HL-60 (cell line): ENCODE data around the gene PIGQ.

Experiments
- DNase-seq, 2 experiments: peaks; one replicate each; pipeline ENCODE4 v3.0.0-alpha.2; 2010 to 2020; ENCODE audit warnings: low read depth in 1 of 2, low spot score in 1 of 2
- H3K27ac ChIP-seq: fragments of 250-450 bp; sonication (Bioruptor Pico); replicated peaks from 2 replicates; pipeline ENCODE4 v1.5.1; 2020; ENCODE audit warnings: mild to moderate bottlenecking, moderate library complexity
- H3K27me3 ChIP-seq: fragments of 250-450 bp; sonication (Bioruptor Pico); 2 replicates; pipeline ENCODE4 v1.5.1; 2021; ENCODE audit warnings: mild to moderate bottlenecking, moderate library complexity; ENCODE audit not compliant: insufficient read depth, poor library complexity, severe bottlenecking
- H3K4me3 ChIP-seq: replicated peaks from 2 replicates; pipeline ENCODE4 v1.5.1; 2011; ENCODE audit warnings: mild to moderate bottlenecking, control low read depth, low read length; ENCODE audit not compliant: insufficient read depth
- CTCF ChIP-seq: IDR thresholded peaks from one replicate; pipeline ENCODE4 v1.5.1; 2011; ENCODE audit warnings: low read length, control low read depth, inconsistent platforms; ENCODE audit not compliant: insufficient read depth
- GABPA ChIP-seq: IDR thresholded peaks from 2 replicates; pipeline ENCODE4 v1.6.1; 2012; ENCODE audit warnings: low read depth
- POLR2AphosphoS5 ChIP-seq: IDR thresholded peaks from 2 replicates; pipeline ENCODE4 v1.6.1; 2012; ENCODE audit warnings: low read depth
- REST ChIP-seq: IDR thresholded peaks from 2 replicates; pipeline ENCODE4 v1.6.1; 2012; ENCODE audit warnings: low read depth; ENCODE audit not compliant: insufficient replicate concordance
- SPI1 ChIP-seq: IDR thresholded peaks from 2 replicates; pipeline ENCODE4 v1.6.1; 2012; ENCODE audit warnings: low read depth, mild to moderate bottlenecking, borderline replicate concordance

PIGQ gene

DNA sequence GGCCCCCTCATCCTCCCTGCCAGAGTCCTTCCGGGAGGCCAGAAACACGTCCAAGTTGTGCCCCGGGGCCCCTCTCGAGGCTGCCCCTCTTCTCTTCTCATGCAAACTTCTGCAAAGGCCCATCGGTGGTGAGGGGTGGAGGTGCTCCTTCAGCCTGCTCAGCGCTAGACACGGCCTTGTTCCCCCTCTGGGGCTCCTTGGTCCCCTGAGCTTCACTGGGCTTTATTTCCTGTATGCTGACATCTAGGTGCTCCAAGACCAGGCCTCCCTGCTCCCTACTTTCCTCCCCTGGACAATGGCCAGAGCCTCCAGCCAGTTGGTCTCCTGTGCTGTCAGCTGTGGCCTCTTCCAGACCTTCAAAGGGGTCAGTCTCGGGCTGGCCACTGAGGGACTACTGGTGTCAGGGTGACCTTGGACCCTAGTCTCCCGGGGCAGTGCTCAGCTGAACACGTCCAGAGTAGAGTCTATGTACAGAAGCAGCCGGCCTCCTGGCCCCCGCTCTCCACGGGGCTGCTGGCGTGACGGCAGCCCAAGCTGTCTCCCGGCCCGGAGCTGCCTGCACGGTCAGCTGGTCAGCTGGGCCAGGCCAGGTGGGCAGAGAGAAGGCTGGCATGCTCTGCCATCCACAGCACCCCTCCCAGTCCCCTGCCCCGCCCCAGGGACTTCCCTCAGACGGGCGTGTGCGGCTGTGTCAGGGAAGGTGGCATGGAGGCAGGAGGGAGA is 11.3 kb upstream of the PIGQ start:
- TF ChIP-seq GABPA (no peak), REST (no peak), SPI1 (no peak), CTCF (no peak), POLR2AphosphoS5 (no peak)
- H3K4me3 ChIP-seq = no peak overlapping the region
- peak in 1 of 2 experiments; percentile 40 for DNase-seq
- no peak overlapping the region; the same call in 1 of the 2 replicates for H3K27ac ChIP-seq
- peaks cover 22% of the 10 kb centered on the region for H3K27me3 ChIP-seq

- Histone ChIP-seq H3K27me3 (peaks cover 22% of the 10 kb centered on the region), H3K27ac (no peak overlapping the region), H3K4me3 (no peak overlapping the region)
- no peak for DNase-seq
- no peak for TF ChIP-seq CTCF
- TF ChIP-seq REST = no peak
- no peak for TF ChIP-seq POLR2AphosphoS5
- TF ChIP-seq SPI1 = no peak
- TF ChIP-seq GABPA = no peak
Measured at GRCh38 chr16:559021-559380, 10.8 kb upstream of the PIGQ start.

DNA sequence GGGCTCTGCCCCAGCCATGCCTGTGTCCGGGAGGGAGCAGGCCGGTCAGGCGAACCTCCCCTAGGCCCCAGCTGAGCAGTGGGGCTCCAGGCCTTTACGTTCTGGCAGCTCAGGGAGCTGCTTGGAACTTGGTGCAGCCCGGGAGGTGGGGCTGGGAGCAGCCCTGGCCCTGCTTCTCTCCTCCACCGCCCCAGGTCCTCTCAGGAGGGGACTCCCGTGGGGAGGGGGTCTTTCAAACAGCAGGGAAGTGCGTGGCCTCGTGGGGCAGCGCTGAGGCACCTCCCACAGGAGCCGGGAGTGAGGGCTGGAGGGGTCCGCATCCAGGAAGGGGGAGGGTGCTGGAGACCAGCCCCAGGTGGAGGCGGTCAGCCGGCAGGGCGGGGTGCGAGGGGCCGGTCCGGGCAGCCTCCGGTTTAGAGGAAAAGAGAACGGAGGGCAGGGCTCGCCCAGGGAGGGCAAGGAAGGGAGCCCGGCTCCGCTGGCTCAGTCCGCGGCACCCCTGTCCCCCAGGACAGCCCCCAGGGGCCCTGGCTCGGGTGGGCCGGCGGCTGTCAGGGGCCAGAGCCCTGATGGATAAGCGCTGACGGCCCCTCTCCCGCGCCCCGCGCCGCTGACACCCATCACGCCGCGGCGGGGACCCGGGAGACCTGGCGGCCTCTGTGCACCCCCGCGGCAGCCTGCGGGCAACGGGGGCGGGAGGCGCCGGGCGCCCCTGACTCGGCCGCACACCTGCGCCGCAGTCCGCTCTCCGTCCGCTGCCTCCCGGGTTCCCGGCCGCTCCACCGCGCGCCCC is 10.2 kb upstream of the PIGQ start:
- TF ChIP-seq GABPA (no peak), SPI1 (no peak), CTCF (no peak)
- DNase-seq = no peak
- H3K4me3 ChIP-seq = no peak overlapping the region
- H3K27ac ChIP-seq = no peak overlapping the region
- H3K27me3 ChIP-seq = peaks cover 22% of the 10 kb centered on the region
